ENCODE results near the gene SERTAD3.

DNA sequence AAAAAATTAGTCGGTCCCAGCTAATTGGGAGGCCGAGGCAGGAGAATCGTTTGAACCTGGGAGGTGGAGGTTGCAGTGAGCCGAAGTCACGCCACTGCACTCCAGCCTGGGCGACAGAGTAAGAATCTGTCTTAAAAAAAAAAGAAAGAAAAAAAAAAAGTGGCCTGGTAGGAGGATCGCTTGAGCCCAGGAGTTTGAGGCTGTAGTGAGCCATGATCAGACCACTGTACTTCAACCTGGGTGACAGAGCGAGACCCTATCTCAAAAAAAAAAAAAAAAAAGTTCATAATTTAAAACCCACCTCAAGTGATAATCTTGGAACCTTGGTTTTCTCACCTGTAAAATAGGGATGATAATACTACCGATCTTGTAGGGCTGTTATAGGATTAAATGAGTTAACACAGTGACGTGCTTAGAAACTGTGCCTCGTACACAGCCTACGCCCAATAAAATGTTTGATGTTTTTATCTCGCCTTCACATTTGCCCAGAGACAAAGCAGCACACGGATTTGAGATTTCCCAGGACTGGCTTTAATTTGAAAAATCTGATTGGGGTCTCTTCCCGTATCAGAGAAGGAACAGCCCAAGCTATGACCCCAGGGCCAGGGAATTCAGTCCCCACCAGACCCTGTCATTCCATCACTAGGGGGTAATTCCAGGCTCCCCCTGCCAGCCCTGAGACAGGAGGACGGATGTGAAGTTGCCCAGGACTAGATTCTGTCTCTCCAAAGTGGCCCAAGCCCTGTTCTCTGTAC is 22.0 kb downstream of the SERTAD3 start:
- TF ChIP-seq EZH2phosphoT487 (IDR thresholded peaks at IDR 0.05; ENCODE audit: insufficient read depth, low read depth) (no peak), EZH2 (IDR thresholded peaks at IDR 0.05; ENCODE audit: insufficient read depth, poor library complexity, severe bottlenecking) (no peak)

All from GM23248 (cell line).